ENCODE results near the gene AGBL1.

Gene AGBL1

GRCh38 chr15:87047203-87047965 is 967.7 kb downstream of the AGBL1 start:
- no peak overlapping the region for H3K4me2 ChIP-seq (ENCODE audit: low read depth, low read length, poor library complexity, severe bottlenecking)
- H4K20me1 ChIP-seq (ENCODE audit: low read depth, low read length) = no peaks in the 10 kb centered on the region
- H3K27ac ChIP-seq (ENCODE audit: low read depth, low read length) = no peak overlapping the region
- H3K9me3 ChIP-seq (ENCODE audit: insufficient read depth, low read length) = no peaks in the 10 kb centered on the region
- no peak overlapping the region for H3K9ac ChIP-seq (ENCODE audit: low read length)
- H3K4me3 ChIP-seq (ENCODE audit: insufficient read depth, low read length, poor library complexity, severe bottlenecking) = no peak overlapping the region
- TF ChIP-seq EZH2phosphoT487 (conservative IDR thresholded peaks at IDR 0.05; ENCODE audit: low read length) = no peak
- TF ChIP-seq, protein P1, sequence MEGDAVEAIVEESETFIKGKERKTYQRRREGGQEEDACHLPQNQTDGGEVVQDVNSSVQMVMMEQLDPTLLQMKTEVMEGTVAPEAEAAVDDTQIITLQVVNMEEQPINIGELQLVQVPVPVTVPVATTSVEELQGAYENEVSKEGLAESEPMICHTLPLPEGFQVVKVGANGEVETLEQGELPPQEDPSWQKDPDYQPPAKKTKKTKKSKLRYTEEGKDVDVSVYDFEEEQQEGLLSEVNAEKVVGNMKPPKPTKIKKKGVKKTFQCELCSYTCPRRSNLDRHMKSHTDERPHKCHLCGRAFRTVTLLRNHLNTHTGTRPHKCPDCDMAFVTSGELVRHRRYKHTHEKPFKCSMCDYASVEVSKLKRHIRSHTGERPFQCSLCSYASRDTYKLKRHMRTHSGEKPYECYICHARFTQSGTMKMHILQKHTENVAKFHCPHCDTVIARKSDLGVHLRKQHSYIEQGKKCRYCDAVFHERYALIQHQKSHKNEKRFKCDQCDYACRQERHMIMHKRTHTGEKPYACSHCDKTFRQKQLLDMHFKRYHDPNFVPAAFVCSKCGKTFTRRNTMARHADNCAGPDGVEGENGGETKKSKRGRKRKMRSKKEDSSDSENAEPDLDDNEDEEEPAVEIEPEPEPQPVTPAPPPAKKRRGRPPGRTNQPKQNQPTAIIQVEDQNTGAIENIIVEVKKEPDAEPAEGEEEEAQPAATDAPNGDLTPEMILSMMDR (IDR thresholded peaks at IDR 0.05; ENCODE audit: insufficient read depth, low read length, poor library complexity, severe bottlenecking) = no peak
- no peaks in the 10 kb centered on the region for H3K9me2 ChIP-seq (replicated peaks; ENCODE audit: insufficient read depth, low read length)
- H3K36me3 ChIP-seq (ENCODE audit: low read length) = no peaks in the 10 kb centered on the region
- H2AFZ ChIP-seq (ENCODE audit: low read depth, low read length, severe bottlenecking) = no peak overlapping the region
- no peaks in the 10 kb centered on the region for H3K79me2 ChIP-seq (ENCODE audit: insufficient read depth, low read length)
- no peaks in the 10 kb centered on the region for H3F3A ChIP-seq (ENCODE audit: insufficient read depth)
- H3K27me3 ChIP-seq (ENCODE audit: low read length) = no peaks in the 10 kb centered on the region

Data from SU-DHL-6 (cell line).